Peyer's patch (tissue), 4 donors: ENCODE measurements around the gene ZNF362. TPM values are rescaled to one million over a fixed set of nuclear protein-coding genes. Genes with fewer than 3 reads are reported as not detected.

Experiments used
- DNase-seq, 3 donors: peaks; one replicate each; pipeline ENCODE4 v3.0.0-alpha.2; 2017 to 2019
- H3K27ac ChIP-seq, 4 donors: fragments of 200-600 bp; sonication (generic); one replicate each; pipeline ENCODE4 v1.5.1; 2016 to 2019
- H3K27me3 ChIP-seq, 2 donors: fragments of 200-600 bp; sonication (generic); one replicate each; pipeline ENCODE4 v1.5.1; 2019
- H3K36me3 ChIP-seq, 3 donors: fragments of 200-600 bp; sonication (generic); one replicate each; pipeline ENCODE4 v1.5.1; 2016 to 2019
- H3K4me1 ChIP-seq, 4 donors: fragments of 200-600 bp; sonication (generic); one replicate each; pipeline ENCODE4 v1.5.1; 2016 to 2019
- H3K4me3 ChIP-seq, 4 donors: fragments of 200-600 bp; sonication (generic); 1 replicate in 3 of 4; 2 replicates in 1 of 4; pipeline ENCODE4 v1.5.1; 2016 to 2019; ENCODE audit warnings: mild to moderate bottlenecking in 1 of 4
- H3K9me3 ChIP-seq, 4 donors: fragments of 200-600 bp; sonication (generic); one replicate each; pipeline ENCODE4 v1.5.1; 2016 to 2019; ENCODE audit warnings: mild to moderate bottlenecking in 1 of 4
- POLR2A ChIP-seq, 2 donors: fragments of 450-650 bp; IDR thresholded peaks; one replicate each; pipeline ENCODE4 v1.5.1; 2017; ENCODE audit warnings: antibody characterized with exemption in 2 of 2, mild to moderate bottlenecking in 2 of 2, moderate library complexity in 2 of 2
- total RNA-seq, 4 donors: library from RNA; depleted of rRNA; stranded (reverse); fragments of >200 nt; gene quantifications; one replicate each; pipeline ENCODE4 v1.1.0, GENCODE V29; 2016
- TF ChIP-seq, protein P1 (sequence below), 6 experiments: fragments of 450-650 bp in 4 of 6; fragments of 200-600 bp in 2 of 6; sonication (generic) in 1 of 6; IDR thresholded peaks; one replicate each; pipeline ENCODE4 v1.5.1; 2017 to 2019; ENCODE audit warnings: antibody characterized with exemption in 6 of 6, mild to moderate bottlenecking in 3 of 6, moderate library complexity in 1 of 6

The ZNF362 gene
- total RNA-seq, 4 donors from 2014 or later, result 5.9 to 28.9 (median 8.8) TPM

DNA sequence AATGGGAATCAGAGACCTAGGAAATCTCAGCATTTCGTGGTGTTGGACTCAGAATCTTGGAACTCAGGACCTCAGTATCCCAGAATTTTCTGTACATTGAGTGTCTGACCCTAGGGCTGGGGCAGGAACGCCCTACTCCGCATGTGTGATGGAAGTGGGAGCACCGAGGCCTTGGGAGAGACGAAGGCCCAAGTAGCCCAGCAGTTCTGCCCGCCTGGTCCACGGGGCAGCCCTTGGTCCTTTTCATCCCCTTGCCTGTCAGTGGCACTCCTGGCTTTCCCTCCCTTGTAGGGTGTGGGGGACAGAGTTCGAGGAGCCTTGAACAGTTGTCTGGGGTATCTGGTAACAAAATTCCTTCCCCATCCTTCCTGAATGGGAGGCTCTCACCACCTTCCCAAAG is 54.4 kb downstream of the ZNF362 start:
- H3K27me3 ChIP-seq, result no peaks in the 10 kb centered on the region
- H3K4me1 ChIP-seq, result peaks cover 0 to 10% (median 3%) of the 10 kb centered on the region in 4 donors
- TF ChIP-seq POLR2A (IDR thresholded peaks at IDR 0.05), result no peak
- TF ChIP-seq, protein P1, sequence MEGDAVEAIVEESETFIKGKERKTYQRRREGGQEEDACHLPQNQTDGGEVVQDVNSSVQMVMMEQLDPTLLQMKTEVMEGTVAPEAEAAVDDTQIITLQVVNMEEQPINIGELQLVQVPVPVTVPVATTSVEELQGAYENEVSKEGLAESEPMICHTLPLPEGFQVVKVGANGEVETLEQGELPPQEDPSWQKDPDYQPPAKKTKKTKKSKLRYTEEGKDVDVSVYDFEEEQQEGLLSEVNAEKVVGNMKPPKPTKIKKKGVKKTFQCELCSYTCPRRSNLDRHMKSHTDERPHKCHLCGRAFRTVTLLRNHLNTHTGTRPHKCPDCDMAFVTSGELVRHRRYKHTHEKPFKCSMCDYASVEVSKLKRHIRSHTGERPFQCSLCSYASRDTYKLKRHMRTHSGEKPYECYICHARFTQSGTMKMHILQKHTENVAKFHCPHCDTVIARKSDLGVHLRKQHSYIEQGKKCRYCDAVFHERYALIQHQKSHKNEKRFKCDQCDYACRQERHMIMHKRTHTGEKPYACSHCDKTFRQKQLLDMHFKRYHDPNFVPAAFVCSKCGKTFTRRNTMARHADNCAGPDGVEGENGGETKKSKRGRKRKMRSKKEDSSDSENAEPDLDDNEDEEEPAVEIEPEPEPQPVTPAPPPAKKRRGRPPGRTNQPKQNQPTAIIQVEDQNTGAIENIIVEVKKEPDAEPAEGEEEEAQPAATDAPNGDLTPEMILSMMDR (IDR thresholded peaks at IDR 0.05), result no peak
- H3K27ac ChIP-seq, result no peak overlapping the region
- no peak overlapping the region for H3K4me3 ChIP-seq
- no peaks in the 10 kb centered on the region for H3K9me3 ChIP-seq
- no peaks in the 10 kb centered on the region for H3K36me3 ChIP-seq
- peak in 1 of 3 donors; percentile 5 for DNase-seq

DNA sequence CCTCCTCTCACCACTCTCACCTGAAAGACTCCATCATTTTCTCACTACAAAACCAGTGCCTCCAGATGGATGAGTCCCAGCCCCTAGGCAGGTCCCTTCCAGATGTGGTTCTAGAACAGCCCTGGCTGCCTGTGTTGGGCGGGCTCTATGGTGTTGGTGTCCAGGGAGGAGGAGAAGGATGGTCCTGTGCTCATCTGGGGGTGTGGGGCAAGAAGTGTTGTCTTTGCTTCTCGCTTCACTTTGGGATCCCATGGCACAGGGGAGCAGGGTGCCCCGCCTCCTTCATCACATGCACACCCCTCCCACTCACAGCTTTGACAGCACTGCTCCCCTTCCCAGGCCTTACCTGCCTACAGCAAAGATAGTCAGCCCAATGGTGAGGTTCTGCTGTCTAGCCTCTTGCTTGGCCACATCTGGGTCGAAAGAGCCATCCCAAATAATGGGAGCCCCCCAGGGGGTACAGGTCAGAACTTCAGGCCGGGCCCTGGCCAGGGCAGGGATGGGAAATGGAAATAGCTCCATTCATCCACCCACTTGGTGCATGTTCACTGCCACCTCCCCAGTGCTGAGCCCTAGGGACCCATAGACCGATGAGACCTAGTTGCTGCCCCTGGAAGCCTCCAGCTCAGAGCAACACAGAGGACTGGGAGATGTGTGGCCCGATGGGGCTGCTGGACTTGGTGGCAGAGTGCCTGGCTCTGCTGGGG is 55.6 kb downstream of the ZNF362 start:
- Histone ChIP-seq H3K4me3 (no peak overlapping the region), H3K4me1 (peaks cover 0 to 4% (median 1%) of the 10 kb centered on the region in 4 donors)

DNA sequence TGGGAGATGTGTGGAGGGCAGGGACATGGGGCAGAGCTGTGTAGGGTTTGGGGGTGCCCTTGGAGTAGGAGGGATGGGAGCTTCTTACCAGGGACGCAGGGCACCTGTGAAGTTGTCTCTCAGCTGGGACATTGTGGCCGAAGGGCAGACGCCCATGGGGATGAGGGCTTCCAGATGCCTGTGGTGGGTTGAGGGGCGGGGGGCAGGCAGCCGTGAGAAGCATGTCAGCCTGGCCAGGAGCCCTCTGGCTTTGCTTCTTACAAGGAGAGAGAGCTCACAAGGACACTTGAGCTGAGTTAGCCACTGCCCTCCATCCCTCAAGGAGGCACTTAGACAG is 56.1 kb downstream of the ZNF362 start:
- no peak for TF ChIP-seq POLR2A (IDR thresholded peaks at IDR 0.05)
- TF ChIP-seq, protein P1 (IDR thresholded peaks at IDR 0.05), result no peak
- no peaks in the 10 kb centered on the region for H3K4me1 ChIP-seq
- no peak overlapping the region for H3K27ac ChIP-seq
- no peaks in the 10 kb centered on the region for H3K9me3 ChIP-seq
- DNase-seq, result peak in 1 of 3 donors; percentile 25
- H3K27me3 ChIP-seq, result no peaks in the 10 kb centered on the region
- no peaks in the 10 kb centered on the region for H3K36me3 ChIP-seq
- H3K4me3 ChIP-seq, result no peak overlapping the region

More for the DNA sequence above, 55.6 kb downstream of the ZNF362 start:
- Histone ChIP-seq H3K9me3 (no peaks in the 10 kb centered on the region), H3K27ac (no peak overlapping the region), H3K36me3 (no peaks in the 10 kb centered on the region), H3K27me3 (no peaks in the 10 kb centered on the region)
- TF ChIP-seq, protein P1 (IDR thresholded peaks at IDR 0.05), result no peak
- no peak for TF ChIP-seq POLR2A (IDR thresholded peaks at IDR 0.05)
- no peak for DNase-seq

DNA sequence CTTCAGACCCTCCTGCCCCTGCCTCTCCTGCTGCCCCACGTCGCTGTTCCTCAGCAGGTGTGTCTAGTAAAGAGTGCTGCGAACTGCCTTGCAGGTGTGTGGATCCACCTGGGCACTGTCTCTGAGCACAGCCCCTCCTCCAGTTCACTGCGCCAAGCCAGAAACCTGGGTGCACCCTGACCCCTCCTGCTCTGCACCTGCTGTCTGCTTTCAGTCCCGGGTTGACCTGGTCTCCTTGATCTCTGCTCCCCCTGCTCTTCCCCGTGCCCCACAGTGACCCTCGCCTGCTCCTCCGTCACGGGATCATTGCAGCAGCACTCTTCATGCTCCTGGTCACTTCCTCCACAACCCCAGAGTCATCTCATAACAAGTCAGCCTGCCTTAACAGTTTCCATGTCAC is 58.1 kb downstream of the ZNF362 start:
- H3K27me3 ChIP-seq, result no peaks in the 10 kb centered on the region
- no peak for DNase-seq
- H3K4me1 ChIP-seq, result no peaks in the 10 kb centered on the region
- H3K4me3 ChIP-seq, result no peak overlapping the region
- H3K27ac ChIP-seq, result no peak overlapping the region
- H3K9me3 ChIP-seq, result no peaks in the 10 kb centered on the region
- no peak for TF ChIP-seq POLR2A (IDR thresholded peaks at IDR 0.05)
- TF ChIP-seq, protein P1 (IDR thresholded peaks at IDR 0.05), result no peak
- no peaks in the 10 kb centered on the region for H3K36me3 ChIP-seq

DNA sequence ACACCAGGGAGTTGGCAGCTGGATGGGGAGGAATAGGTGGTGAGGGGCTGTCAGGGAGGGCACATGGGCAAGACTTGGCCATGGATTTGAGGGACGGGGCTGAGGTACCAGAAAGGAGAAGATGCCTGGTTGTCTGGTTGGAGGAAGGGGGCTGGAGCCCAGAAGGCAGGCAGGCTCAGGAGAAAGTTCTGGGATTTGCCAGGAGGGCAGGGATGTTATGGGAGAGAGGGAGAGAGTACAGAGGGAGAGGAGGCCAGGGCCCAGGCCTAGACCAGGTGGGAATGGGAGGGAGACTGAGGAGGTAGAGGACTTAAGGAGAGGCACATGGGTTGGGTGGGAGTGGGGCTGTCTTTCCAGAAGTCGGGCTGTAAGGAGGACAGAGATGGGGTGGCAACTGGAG is 60.3 kb downstream of the ZNF362 start:
- Histone ChIP-seq H3K36me3 (peaks cover 0 to 2% (median 0%) of the 10 kb centered on the region in 3 donors), H3K9me3 (no peaks in the 10 kb centered on the region), H3K4me3 (no peak overlapping the region), H3K27me3 (no peaks in the 10 kb centered on the region), H3K4me1 (no peaks in the 10 kb centered on the region), H3K27ac (no peak overlapping the region)
- TF ChIP-seq, protein P1 (IDR thresholded peaks at IDR 0.05), result no peak
- no peak for TF ChIP-seq POLR2A (IDR thresholded peaks at IDR 0.05)
- DNase-seq, result no peak
